Thyroid gland (tissue), 4 donors: ENCODE results near the gene HRH1.

Experiments
- POLR2A ChIP-seq, 2 donors: fragments of 450-650 bp; IDR thresholded peaks; one replicate each; pipeline ENCODE4 v1.6.1; 2017; ENCODE audit warnings: antibody characterized with exemption in 2 of 2, mild to moderate bottlenecking in 2 of 2, moderate library complexity in 1 of 2
- TF ChIP-seq, protein P1 (sequence below), 6 experiments: fragments of 200-600 bp in 3 of 6; fragments of 450-650 bp in 3 of 6; sonication (generic) in 3 of 6; IDR thresholded peaks; one replicate each; pipeline ENCODE4 v1.5.1; 2016 to 2019; ENCODE audit warnings: antibody characterized with exemption in 6 of 6, mild to moderate bottlenecking in 2 of 6, inconsistent platforms in 1 of 6, moderate library complexity in 1 of 6

DNA sequence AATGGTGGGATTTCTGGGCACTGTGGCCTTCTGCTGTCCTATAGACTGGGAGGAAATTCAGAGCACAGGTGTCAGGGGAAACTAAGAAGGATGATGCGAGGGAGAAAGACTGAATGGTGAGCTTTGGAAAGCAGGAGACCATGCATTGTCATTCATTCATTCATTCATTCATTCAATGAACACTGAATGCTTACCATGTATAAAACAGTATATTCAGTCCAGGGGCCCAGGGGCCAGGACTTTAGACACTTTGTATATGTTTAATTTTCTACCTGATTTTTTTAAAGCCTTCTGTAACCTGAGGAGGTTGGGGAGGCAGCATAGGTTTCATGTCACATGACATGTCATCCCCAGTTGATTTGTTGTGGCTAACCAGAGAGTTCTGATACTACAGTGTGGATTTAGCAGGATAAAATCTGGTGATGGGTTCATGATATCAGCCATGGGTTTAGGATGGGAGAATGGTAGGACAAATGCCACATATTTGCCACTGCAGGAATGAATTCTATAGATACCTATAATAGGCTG, 60.2 kb downstream of the HRH1 start:
- TF ChIP-seq, protein P1, sequence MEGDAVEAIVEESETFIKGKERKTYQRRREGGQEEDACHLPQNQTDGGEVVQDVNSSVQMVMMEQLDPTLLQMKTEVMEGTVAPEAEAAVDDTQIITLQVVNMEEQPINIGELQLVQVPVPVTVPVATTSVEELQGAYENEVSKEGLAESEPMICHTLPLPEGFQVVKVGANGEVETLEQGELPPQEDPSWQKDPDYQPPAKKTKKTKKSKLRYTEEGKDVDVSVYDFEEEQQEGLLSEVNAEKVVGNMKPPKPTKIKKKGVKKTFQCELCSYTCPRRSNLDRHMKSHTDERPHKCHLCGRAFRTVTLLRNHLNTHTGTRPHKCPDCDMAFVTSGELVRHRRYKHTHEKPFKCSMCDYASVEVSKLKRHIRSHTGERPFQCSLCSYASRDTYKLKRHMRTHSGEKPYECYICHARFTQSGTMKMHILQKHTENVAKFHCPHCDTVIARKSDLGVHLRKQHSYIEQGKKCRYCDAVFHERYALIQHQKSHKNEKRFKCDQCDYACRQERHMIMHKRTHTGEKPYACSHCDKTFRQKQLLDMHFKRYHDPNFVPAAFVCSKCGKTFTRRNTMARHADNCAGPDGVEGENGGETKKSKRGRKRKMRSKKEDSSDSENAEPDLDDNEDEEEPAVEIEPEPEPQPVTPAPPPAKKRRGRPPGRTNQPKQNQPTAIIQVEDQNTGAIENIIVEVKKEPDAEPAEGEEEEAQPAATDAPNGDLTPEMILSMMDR (IDR thresholded peaks at IDR 0.05), result no peak
- no peak for TF ChIP-seq POLR2A (IDR thresholded peaks at IDR 0.05)
